GM19463 (cell line): ENCODE results near the gene STMN1.

Experiments
- ATAC-seq: cut with Tn5 transposase; IDR thresholded peaks from one replicate; pipeline ENCODE4 v1.9.1; 2021; ENCODE audit warnings: mild to moderate bottlenecking, moderate library complexity; ENCODE audit not compliant: unreplicated experiment

STMN1 gene

GRCh38 chr1:25871704-25872494, 34.3 kb downstream of the STMN1 start:
- ATAC-seq: no peak

- no peak for ATAC-seq
These were observed 35.0 kb downstream of the STMN1 start for GRCh38 chr1:25871086-25871703.

- no peak for ATAC-seq
These were observed 35.6 kb downstream of the STMN1 start for GRCh38 chr1:25870614-25871013.

- no peak for ATAC-seq
These were observed 36.2 kb downstream of the STMN1 start for GRCh38 chr1:25869909-25870606.

GRCh38 chr1:25867210-25867991, 38.8 kb downstream of the STMN1 start:
- no peak for ATAC-seq

- no peak for ATAC-seq
These were observed 39.9 kb downstream of the STMN1 start for GRCh38 chr1:25866288-25866687.

- ATAC-seq: no peak
These were observed 41.8 kb downstream of the STMN1 start for GRCh38 chr1:25864434-25864833.

GRCh38 chr1:25863486-25864262, 42.5 kb downstream of the STMN1 start:
- ATAC-seq: no peak

- no peak for ATAC-seq
These were observed 43.3 kb downstream of the STMN1 start for GRCh38 chr1:25862785-25863485.

- ATAC-seq: no peak
These were observed 44.6 kb downstream of the STMN1 start for GRCh38 chr1:25861316-25862286.

GRCh38 chr1:25858906-25859789, 47.1 kb downstream of the STMN1 start, which contains the start of gene AUNIP:
AUNIP (minus strand) TSS chr1:25859457; CDS start chr1:25859357, 100 bp downstream.
- peak; percentile 92 for ATAC-seq

GRCh38 chr1:25858494-25858893, 47.7 kb downstream of the STMN1 start:
- ATAC-seq: no peak

- no peak for ATAC-seq
These were observed 49.4 kb downstream of the STMN1 start for GRCh38 chr1:25856856-25857255.

GRCh38 chr1:25854554-25854953, 51.7 kb downstream of the STMN1 start:
- ATAC-seq: no peak
